Measurements from ENCODE around the gene SMYD3.

GRCh38 chr1:246012341-246012740, 494.7 kb downstream of the SMYD3 start:
- TF ChIP-seq CTCF (IDR thresholded peaks at IDR 0.05; ENCODE audit: borderline replicate concordance, extremely low read depth, low read length, poor library complexity, severe bottlenecking) (peak; percentile 66), EZH2 (IDR thresholded peaks at IDR 0.05; ENCODE audit: borderline replicate concordance, low read depth, low read length, severe bottlenecking) (no peak)

All from DND-41 (cell line).